HEK293T (cell line): Measurements from ENCODE around the gene SIAE.

Experiments
- CTCF ChIA-PET: fragments of 350-600 bp; formaldehyde crosslinking; extraction: SDS; loops from one replicate; lab custom pipeline; 2021; ENCODE audit warnings: antibody characterized with exemption, inconsistent platforms; lab: Yijun Ruan, JAX
- POLR2A ChIA-PET: fragments of 350-600 bp; formaldehyde crosslinking; extraction: SDS; loops from one replicate; lab custom pipeline; 2020; ENCODE audit warnings: antibody characterized with exemption, inconsistent platforms; lab: Yijun Ruan, JAX
- DNase-seq: peaks from one replicate; pipeline ENCODE4 v3.0.0; 2012; ENCODE audit warnings: mixed read lengths; ENCODE audit errors: extremely low spot score
- ARNT ChIP-seq: fragments of 450-650 bp; IDR thresholded peaks from 2 replicates; pipeline ENCODE4 v1.6.1; 2017; ENCODE audit warnings: mild to moderate bottlenecking
- BHLHE40 ChIP-seq: fragments of 450-650 bp; IDR thresholded peaks from 2 replicates; pipeline ENCODE4 v1.6.1; 2016; ENCODE audit warnings: mild to moderate bottlenecking, moderate library complexity, borderline replicate concordance
- CTBP1 ChIP-seq: fragments of 450-650 bp; IDR thresholded peaks from 2 replicates; pipeline ENCODE4 v1.6.1; 2016; ENCODE audit warnings: borderline replicate concordance
- ELF4 ChIP-seq: fragments of 450-650 bp; IDR thresholded peaks from 2 replicates; pipeline ENCODE4 v1.6.1; 2017; ENCODE audit warnings: antibody characterized with exemption
- FOXA1 ChIP-seq: fragments of 450-650 bp; IDR thresholded peaks from 2 replicates; pipeline ENCODE4 v1.6.1; 2016; ENCODE audit warnings: mild to moderate bottlenecking
- FOXK2 ChIP-seq: fragments of 450-650 bp; IDR thresholded peaks from 2 replicates; pipeline ENCODE4 v1.6.1; 2016; ENCODE audit warnings: mild to moderate bottlenecking
- FOXM1 ChIP-seq: fragments of 450-650 bp; IDR thresholded peaks from 2 replicates; pipeline ENCODE4 v1.6.1; 2017; ENCODE audit warnings: mild to moderate bottlenecking, borderline replicate concordance
- HDGF ChIP-seq: fragments of 450-650 bp; IDR thresholded peaks from 2 replicates; pipeline ENCODE4 v1.6.1; 2017; ENCODE audit warnings: antibody characterized with exemption, borderline replicate concordance
- L3MBTL2 ChIP-seq: fragments of 450-650 bp; conservative IDR thresholded peaks from 2 replicates; pipeline ENCODE4 v1.6.1; 2016; ENCODE audit warnings: mild to moderate bottlenecking
- LEF1 ChIP-seq: fragments of 450-650 bp; IDR thresholded peaks from 2 replicates; pipeline ENCODE4 v1.6.1; 2017; ENCODE audit warnings: mild to moderate bottlenecking, borderline replicate concordance
- NFRKB ChIP-seq: fragments of 450-650 bp; IDR thresholded peaks from 2 replicates; pipeline ENCODE4 v1.6.1; 2016; ENCODE audit warnings: mild to moderate bottlenecking, moderate library complexity
- PKNOX1 ChIP-seq: fragments of 450-650 bp; IDR thresholded peaks from 2 replicates; pipeline ENCODE4 v1.6.1; 2016
- SP1 ChIP-seq: fragments of 450-650 bp; IDR thresholded peaks from 2 replicates; pipeline ENCODE4 v1.6.1; 2017
- SUZ12 ChIP-seq: fragments of 450-650 bp; IDR thresholded peaks from 2 replicates; pipeline ENCODE4 v1.6.1; 2016; ENCODE audit warnings: mild to moderate bottlenecking
- TARDBP ChIP-seq: fragments of 450-650 bp; IDR thresholded peaks from 2 replicates; pipeline ENCODE4 v1.6.1; 2016
- ZNF384 ChIP-seq: fragments of 450-650 bp; IDR thresholded peaks from 2 replicates; pipeline ENCODE4 v1.6.1; 2016

SIAE gene

GRCh38 chr11:124595302-124595701, 78.2 kb downstream of the SIAE start:
- TF ChIP-seq L3MBTL2, result no peak
- TF ChIP-seq LEF1, result no peak
- TF ChIP-seq BHLHE40, result no peak
- TF ChIP-seq FOXK2, result no peak
- TF ChIP-seq CTBP1, result no peak
- no peak for TF ChIP-seq FOXA1
- TF ChIP-seq TARDBP, result no peak
- DNase-seq, result no peak
- POLR2A ChIA-PET, result interaction anchor here (0.9 kb wide), 1 partner anchor 27 kb away, joined by 3 read pairs; the partner anchor contains the start of gene TBRG1
- CTCF ChIA-PET, result interaction anchor here (0.6 kb wide), 1 partner anchor 199 kb away, joined by 3 read pairs; no protein-coding TSS in a partner anchor

GRCh38 chr11:124592627-124593026, 80.9 kb downstream of the SIAE start:
- POLR2A ChIA-PET, result interaction anchor here (1.2 kb wide), 1 partner anchor 30 kb away, joined by 4 read pairs; the partner anchor contains the start of gene TBRG1
- CTCF ChIA-PET, result no interaction called here
- DNase-seq, result no peak
- TF ChIP-seq FOXK2 (no peak), NFRKB (no peak), PKNOX1 (no peak), FOXM1 (no peak), TARDBP (no peak), HDGF (no peak), L3MBTL2 (no peak), ARNT (no peak), ELF4 (no peak), SUZ12 (no peak), LEF1 (no peak)

GRCh38 chr11:124591430-124591829, 82.1 kb downstream of the SIAE start:
- ChIA-PET CTCF (no interaction called here), POLR2A (no interaction called here)
- TF ChIP-seq FOXK2, result no peak
- TF ChIP-seq SUZ12, result no peak
- TF ChIP-seq SP1, result no peak
- TF ChIP-seq ZNF384, result no peak
- no peak for TF ChIP-seq BHLHE40
- TF ChIP-seq ELF4, result no peak
- no peak for TF ChIP-seq PKNOX1
- TF ChIP-seq FOXA1, result no peak
- TF ChIP-seq TARDBP, result no peak
- TF ChIP-seq HDGF, result no peak
- no peak for TF ChIP-seq LEF1
- TF ChIP-seq NFRKB, result no peak
- TF ChIP-seq L3MBTL2, result no peak
- TF ChIP-seq ARNT, result no peak
- TF ChIP-seq FOXM1, result no peak
- no peak for TF ChIP-seq CTBP1

GRCh38 chr11:124586238-124586860, 87.2 kb downstream of the SIAE start:
- DNase-seq, result peak; percentile 54
- POLR2A ChIA-PET, result no interaction called here
- no peak for TF ChIP-seq FOXK2
- no peak for TF ChIP-seq CTBP1
- no peak for TF ChIP-seq L3MBTL2
- no peak for TF ChIP-seq TARDBP
- TF ChIP-seq HDGF, result no peak
- TF ChIP-seq FOXA1, result no peak
- no peak for TF ChIP-seq PKNOX1
- TF ChIP-seq ARNT, result no peak
- no peak for TF ChIP-seq ZNF384
- no peak for TF ChIP-seq NFRKB
- TF ChIP-seq BHLHE40, result no peak
- no peak for TF ChIP-seq LEF1
- TF ChIP-seq ELF4, result no peak
- TF ChIP-seq FOXM1, result no peak
- TF ChIP-seq SP1, result no peak
- CTCF ChIA-PET, result interaction anchor here (0.8 kb wide), 2 partner anchors 515 to 517 kb away, joined by 3 read pairs; no protein-coding TSS in a partner anchor

More at GRCh38 chr11:124591430-124591829, 82.1 kb downstream of the SIAE start:
- no peak for DNase-seq

- ChIA-PET CTCF (interaction anchor here (1.8 kb wide), 1 partner anchor 168 kb away, joined by 4 read pairs; no protein-coding TSS in a partner anchor), POLR2A (no interaction called here)
- no peak for DNase-seq
- TF ChIP-seq L3MBTL2 (no peak), ARNT (no peak), ZNF384 (no peak), SP1 (no peak), FOXM1 (no peak), ELF4 (no peak)
These were observed 88.7 kb downstream of the SIAE start for GRCh38 chr11:124584681-124585372.
